GM19240 (cell line): ENCODE results near the gene TYW3.
"Not testable (repeated sequence)": the region's sequence is repeated elsewhere in the genome, so short reads cannot be mapped to it uniquely, and the experiment has no call there.

Experiments used
- DNase-seq: peaks from one replicate; pipeline ENCODE4 v3.0.0; 2011; ENCODE audit warnings: low spot score; ENCODE audit not compliant: insufficient read length

Gene TYW3

GRCh38 chr1:74731399-74732052 is 1.4 kb upstream of the TYW3 start:
- DNase-seq: no peak

DNA sequence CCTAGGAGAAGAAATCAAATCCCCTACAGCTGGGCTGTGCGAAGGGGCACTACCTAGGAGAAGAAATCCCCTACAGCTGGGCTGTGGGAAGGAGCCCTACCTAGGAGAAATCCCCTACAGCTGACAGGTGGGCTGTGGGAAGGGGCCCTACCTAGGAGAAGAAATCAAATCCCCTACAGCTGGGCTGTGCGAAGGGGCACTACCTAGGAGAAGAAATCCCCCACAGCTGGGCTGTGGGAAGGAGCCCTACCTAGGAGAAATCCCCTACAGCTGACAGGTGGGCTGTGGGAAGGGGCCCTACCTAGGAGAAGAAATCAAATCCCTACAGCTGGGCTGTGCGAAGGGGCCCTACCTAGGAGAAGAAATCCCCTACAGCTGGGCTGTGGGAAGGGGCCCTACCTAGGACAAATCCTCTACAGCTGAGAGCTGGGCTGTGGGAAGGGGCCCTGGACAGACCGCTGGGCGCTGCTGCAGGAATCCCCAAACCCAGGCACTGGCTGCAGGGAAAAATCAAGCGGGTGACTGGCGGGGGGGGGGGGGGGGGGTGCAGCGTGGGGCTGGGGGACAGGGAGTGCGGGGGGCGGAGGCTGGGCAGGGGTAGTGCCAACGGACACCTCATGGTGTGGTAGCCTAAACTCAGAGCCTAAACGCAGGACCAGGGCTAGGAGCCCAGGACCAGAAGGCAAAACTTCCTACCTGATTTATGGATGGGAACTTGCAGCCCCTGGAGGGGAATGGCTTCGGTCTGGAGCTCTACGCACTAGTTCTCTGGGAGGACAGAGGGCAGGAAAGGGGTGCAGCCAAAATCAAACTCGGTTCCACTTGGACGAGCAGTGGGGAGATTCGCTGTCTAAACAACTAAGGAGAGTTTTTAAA is 643 bp upstream of the TYW3 start:
- not testable (repeated sequence) for DNase-seq

GRCh38 chr1:74733604-74734484 is 892 bp downstream of the TYW3 start:
- no peak for DNase-seq

- DNase-seq: no peak
Measured at GRCh38 chr1:74737333-74737732, 4.4 kb downstream of the TYW3 start.

GRCh38 chr1:74740307-74740980 is 7.5 kb downstream of the TYW3 start:
- not testable (repeated sequence) for DNase-seq

GRCh38 chr1:74745247-74745646 is 12.3 kb downstream of the TYW3 start:
- not testable (repeated sequence) for DNase-seq

GRCh38 chr1:74748960-74749359 is 16.0 kb downstream of the TYW3 start:
- DNase-seq: no peak

- no peak for DNase-seq
Measured at GRCh38 chr1:74753104-74753503, 20.2 kb downstream of the TYW3 start.

GRCh38 chr1:74755475-74755874 is 22.5 kb downstream of the TYW3 start:
- no peak for DNase-seq

DNA sequence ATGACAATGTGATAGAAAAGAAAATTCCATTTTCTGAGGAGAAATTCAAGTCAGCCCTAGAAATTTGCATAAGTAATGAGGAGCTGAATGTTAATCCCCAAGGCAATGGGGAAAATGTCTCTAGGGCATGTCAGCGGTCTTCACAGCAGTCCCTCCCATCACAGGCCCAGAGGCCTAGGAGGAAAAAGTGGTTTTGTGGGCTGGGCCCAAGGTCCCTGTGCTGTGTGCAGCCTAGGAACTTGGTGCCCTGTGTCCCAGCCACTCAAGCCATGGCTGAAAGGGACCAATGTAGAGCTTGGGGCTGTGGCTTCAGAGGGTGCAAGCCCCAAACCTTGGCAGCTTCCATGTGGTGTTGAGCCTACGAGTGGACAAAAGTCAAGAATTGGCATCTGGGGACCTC is 23.7 kb downstream of the TYW3 start:
- not testable (repeated sequence) for DNase-seq

- DNase-seq: no peak
Measured at GRCh38 chr1:74763807-74764206, 30.9 kb downstream of the TYW3 start.

GRCh38 chr1:74766579-74766978 is 33.6 kb downstream of the TYW3 start:
- DNase-seq: no peak

GRCh38 chr1:74767490-74767889 is 34.5 kb downstream of the TYW3 start:
- DNase-seq: no peak

DNA sequence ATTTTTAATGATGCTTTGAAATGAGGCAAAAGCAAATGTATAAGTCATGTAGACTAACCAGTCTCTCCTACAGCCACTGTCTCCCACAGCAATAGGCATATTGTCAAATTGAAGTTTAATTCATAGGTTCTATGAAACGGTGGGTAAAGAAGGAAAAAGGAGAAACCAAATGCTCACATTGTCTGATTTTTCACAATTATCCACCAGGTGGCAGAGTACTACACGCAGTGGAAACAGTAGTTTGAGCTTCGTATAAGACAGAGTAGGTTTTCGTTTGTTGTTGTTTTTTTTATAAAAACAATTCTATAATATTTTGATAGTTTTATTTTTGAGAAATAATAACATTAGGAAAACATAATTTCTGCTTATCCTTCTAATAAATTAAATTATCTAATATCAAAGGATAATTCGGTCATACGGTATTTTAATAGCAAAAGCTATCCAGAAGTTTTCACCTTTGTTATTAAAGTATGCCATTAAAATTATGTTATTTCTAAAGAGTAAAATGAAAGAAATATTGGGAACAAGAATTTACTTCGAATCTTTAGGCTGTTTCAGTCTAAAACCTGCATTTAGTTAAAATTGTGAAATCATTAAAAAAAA is 39.1 kb downstream of the TYW3 start:
- no peak for DNase-seq

GRCh38 chr1:74772945-74773344 is 40.0 kb downstream of the TYW3 start:
- DNase-seq: no peak

DNA sequence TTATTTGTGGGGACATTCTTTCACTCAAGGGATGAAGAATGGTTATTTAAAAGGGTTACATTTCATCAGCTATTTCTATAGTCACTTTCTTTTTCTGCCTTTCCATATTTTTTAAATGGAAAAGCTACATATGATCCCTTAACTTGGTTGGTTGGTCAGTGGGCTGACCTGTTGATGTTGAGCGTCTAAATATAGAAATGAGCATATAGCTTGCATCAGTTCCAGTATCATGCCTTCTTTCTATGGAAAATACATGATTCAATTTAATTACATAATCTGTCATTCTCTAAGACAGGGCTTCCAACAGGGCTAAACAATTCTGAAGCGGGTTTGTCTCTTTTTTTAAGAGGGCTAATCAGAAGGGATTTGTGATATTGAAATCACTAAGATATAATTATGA is 40.6 kb downstream of the TYW3 start:
- no peak for DNase-seq

DNA sequence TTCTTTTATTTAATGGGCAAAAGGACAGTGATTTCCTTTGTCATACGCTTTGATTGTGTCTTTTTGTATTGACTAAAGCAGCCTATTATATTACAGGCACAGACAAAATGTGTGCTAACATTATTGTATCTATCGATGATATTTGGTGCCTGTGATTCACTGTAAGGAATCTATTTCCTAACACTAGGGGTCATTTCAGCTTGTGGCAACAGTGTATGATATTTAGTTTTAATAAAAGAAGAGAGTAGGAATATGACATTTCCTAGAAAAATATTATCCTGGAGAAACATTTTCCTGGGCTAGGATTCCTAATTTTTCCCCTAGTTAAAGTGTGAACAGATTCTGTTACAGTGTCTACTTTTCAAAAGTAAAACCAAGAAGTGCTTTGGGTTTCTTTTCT is 42.8 kb downstream of the TYW3 start:
- no peak for DNase-seq

GRCh38 chr1:74777525-74777924 is 44.6 kb downstream of the TYW3 start:
- no peak for DNase-seq

- DNase-seq: no peak
Measured at GRCh38 chr1:74779750-74780149, 46.8 kb downstream of the TYW3 start.

GRCh38 chr1:74780594-74780993 is 47.6 kb downstream of the TYW3 start:
- no peak for DNase-seq

DNA sequence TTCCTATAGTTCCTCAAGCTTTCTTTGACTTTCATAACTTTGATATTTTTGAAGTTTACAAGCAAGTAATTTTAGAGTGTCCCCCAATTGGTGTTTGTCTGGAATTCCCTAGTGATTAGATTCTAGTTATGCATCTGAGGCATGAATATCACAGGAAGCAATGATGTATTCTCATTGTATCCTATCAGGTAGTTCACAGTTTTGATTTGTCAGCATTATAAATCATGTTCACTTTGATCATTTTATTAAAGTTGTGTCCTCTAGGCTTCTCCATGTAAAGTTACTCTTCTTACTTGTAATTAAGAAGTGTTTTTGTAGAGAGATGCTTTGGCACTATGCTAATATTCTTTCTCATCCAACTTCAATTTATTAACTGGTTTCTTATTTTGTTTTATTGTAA is 53.0 kb downstream of the TYW3 start:
- no peak for DNase-seq
